ENCODE data around the gene OSTC.
"Not testable (repeated sequence)": the region's sequence is repeated elsewhere in the genome, so short reads cannot be mapped to it uniquely, and the experiment has no call there.

OSTC gene

GRCh38 chr4:108710578-108710977, 60.2 kb downstream of the OSTC start:
- not testable (repeated sequence) for H3K4me1 ChIP-seq (ENCODE audit: control insufficient read depth, insufficient read depth, low read length, unreplicated experiment); H2AFZ ChIP-seq (ENCODE audit: low read length, unreplicated experiment); H3K4me3 ChIP-seq (ENCODE audit: low read depth, low read length); H3K27ac ChIP-seq (ENCODE audit: low read depth, low read length); H3K36me3 ChIP-seq (ENCODE audit: insufficient read depth, low read length); H3K79me2 ChIP-seq (ENCODE audit: control insufficient read depth, insufficient read depth, low read length, unreplicated experiment); H3K27me3 ChIP-seq (ENCODE audit: insufficient read depth, low read length)

GRCh38 chr4:108714880-108715279, 64.5 kb downstream of the OSTC start:
- H3K4me1 ChIP-seq (ENCODE audit: control insufficient read depth, insufficient read depth, low read length, unreplicated experiment): no peaks in the 10 kb centered on the region
- no peaks in the 10 kb centered on the region for H3K36me3 ChIP-seq (ENCODE audit: insufficient read depth, low read length)
- no peaks in the 10 kb centered on the region for H3K79me2 ChIP-seq (ENCODE audit: control insufficient read depth, insufficient read depth, low read length, unreplicated experiment)
- H2AFZ ChIP-seq (ENCODE audit: low read length, unreplicated experiment): no peak overlapping the region
- H3K27ac ChIP-seq (ENCODE audit: low read depth, low read length): no peak overlapping the region
- H3K27me3 ChIP-seq (ENCODE audit: insufficient read depth, low read length): no peaks in the 10 kb centered on the region
- no peak overlapping the region for H3K4me3 ChIP-seq (ENCODE audit: low read depth, low read length)

- no peaks in the 10 kb centered on the region for H3K4me1 ChIP-seq (ENCODE audit: control insufficient read depth, insufficient read depth, low read length, unreplicated experiment)
- H3K27me3 ChIP-seq (ENCODE audit: insufficient read depth, low read length): 0 out of 2 replicates have a peak, but pooled peaks cover 2% of the 10 kb centered on the region
- H3K4me3 ChIP-seq (ENCODE audit: low read depth, low read length): no peak overlapping the region
- no peaks in the 10 kb centered on the region for H3K36me3 ChIP-seq (ENCODE audit: insufficient read depth, low read length)
- no peak overlapping the region for H2AFZ ChIP-seq (ENCODE audit: low read length, unreplicated experiment)
- no peak overlapping the region for H3K27ac ChIP-seq (ENCODE audit: low read depth, low read length)
- H3K79me2 ChIP-seq (ENCODE audit: control insufficient read depth, insufficient read depth, low read length, unreplicated experiment): no peaks in the 10 kb centered on the region
Observed at GRCh38 chr4:108716340-108716739, 65.9 kb downstream of the OSTC start.

GRCh38 chr4:108717386-108717785, 67.0 kb downstream of the OSTC start:
- H3K36me3 ChIP-seq (ENCODE audit: insufficient read depth, low read length): no peaks in the 10 kb centered on the region

More at GRCh38 chr4:108717386-108717785, 67.0 kb downstream of the OSTC start:
- Histone ChIP-seq H3K27me3 (ENCODE audit: insufficient read depth, low read length) (peaks cover 6% of the 10 kb centered on the region; the same call in 1 of the 2 replicates), H2AFZ (ENCODE audit: low read length, unreplicated experiment) (no peak overlapping the region), H3K4me1 (ENCODE audit: control insufficient read depth, insufficient read depth, low read length, unreplicated experiment) (no peaks in the 10 kb centered on the region), H3K79me2 (ENCODE audit: control insufficient read depth, insufficient read depth, low read length, unreplicated experiment) (no peaks in the 10 kb centered on the region), H3K27ac (ENCODE audit: low read depth, low read length) (no peak overlapping the region), H3K4me3 (ENCODE audit: low read depth, low read length) (no peak overlapping the region)

Data from ACC112 (cell line).